ENCODE measurements around the gene KATNIP.

Gene KATNIP

GRCh38 chr16:27576729-27577128 is 26.8 kb downstream of the KATNIP start:
- H3K27me3 ChIP-seq (ENCODE audit: control insufficient read depth in 1 of 2, insufficient read depth in 2 of 2, low read length in 2 of 2) = no peaks in the 10 kb centered on the region
- no peak overlapping the region for H3K9ac ChIP-seq (ENCODE audit: low read depth in 1 of 2, low read length in 2 of 2)
- H3K4me3 ChIP-seq (ENCODE audit: low read depth in 1 of 2, low read length in 2 of 2) = no peak overlapping the region
- H3K9me3 ChIP-seq (ENCODE audit: control insufficient read depth in 1 of 2, low read length in 2 of 2) = no peaks in the 10 kb centered on the region
- peaks cover 0 to 5% of the 10 kb centered on the region in 2 donors for H3K4me1 ChIP-seq (ENCODE audit: control insufficient read depth in 1 of 2, insufficient read depth in 2 of 2, low read length in 2 of 2)
- H3K36me3 ChIP-seq (ENCODE audit: control insufficient read depth in 1 of 2, insufficient read depth in 2 of 2, low read length in 2 of 2) = peaks cover 7 to 9% of the 10 kb centered on the region in 2 donors
- no peak overlapping the region for H3K27ac ChIP-seq (ENCODE audit: low read depth, low read length)

- H3K9ac ChIP-seq (ENCODE audit: low read depth in 1 of 2, low read length in 2 of 2) = no peak overlapping the region
- H3K27ac ChIP-seq (ENCODE audit: low read depth, low read length) = no peak overlapping the region
Observed at GRCh38 chr16:27579087-27579980, 29.4 kb downstream of the KATNIP start.

GRCh38 chr16:27582883-27583282 is 32.9 kb downstream of the KATNIP start:
- H3K4me3 ChIP-seq (ENCODE audit: low read depth in 1 of 2, low read length in 2 of 2) = no peak overlapping the region
- no peak overlapping the region for H3K9ac ChIP-seq (ENCODE audit: low read depth in 1 of 2, low read length in 2 of 2)
- peaks cover 2 to 9% of the 10 kb centered on the region in 2 donors for H3K36me3 ChIP-seq (ENCODE audit: control insufficient read depth in 1 of 2, insufficient read depth in 2 of 2, low read length in 2 of 2)
- no peaks in the 10 kb centered on the region for H3K9me3 ChIP-seq (ENCODE audit: control insufficient read depth in 1 of 2, low read length in 2 of 2)
- H3K27me3 ChIP-seq (ENCODE audit: control insufficient read depth in 1 of 2, insufficient read depth in 2 of 2, low read length in 2 of 2) = no peaks in the 10 kb centered on the region
- H3K27ac ChIP-seq (ENCODE audit: low read depth, low read length) = no peak overlapping the region
- H3K4me1 ChIP-seq (ENCODE audit: control insufficient read depth in 1 of 2, insufficient read depth in 2 of 2, low read length in 2 of 2) = peaks cover 0 to 5% of the 10 kb centered on the region in 2 donors

More at GRCh38 chr16:27579087-27579980, 29.4 kb downstream of the KATNIP start:
- Histone ChIP-seq H3K9me3 (ENCODE audit: control insufficient read depth in 1 of 2, low read length in 2 of 2) (no peaks in the 10 kb centered on the region), H3K36me3 (ENCODE audit: control insufficient read depth in 1 of 2, insufficient read depth in 2 of 2, low read length in 2 of 2) (peaks cover 9 to 13% of the 10 kb centered on the region in 2 donors), H3K27me3 (ENCODE audit: control insufficient read depth in 1 of 2, insufficient read depth in 2 of 2, low read length in 2 of 2) (no peaks in the 10 kb centered on the region), H3K4me1 (ENCODE audit: control insufficient read depth in 1 of 2, insufficient read depth in 2 of 2, low read length in 2 of 2) (peaks cover 0 to 5% of the 10 kb centered on the region in 2 donors), H3K4me3 (ENCODE audit: low read depth in 1 of 2, low read length in 2 of 2) (no peak overlapping the region)

- Histone ChIP-seq H3K27ac (ENCODE audit: low read depth, low read length) (no peak overlapping the region), H3K9me3 (ENCODE audit: control insufficient read depth in 1 of 2, low read length in 2 of 2) (no peaks in the 10 kb centered on the region), H3K4me1 (ENCODE audit: control insufficient read depth in 1 of 2, insufficient read depth in 2 of 2, low read length in 2 of 2) (peaks cover 0 to 5% of the 10 kb centered on the region in 2 donors), H3K9ac (ENCODE audit: low read depth in 1 of 2, low read length in 2 of 2) (no peak overlapping the region), H3K4me3 (ENCODE audit: low read depth in 1 of 2, low read length in 2 of 2) (no peak overlapping the region), H3K27me3 (ENCODE audit: control insufficient read depth in 1 of 2, insufficient read depth in 2 of 2, low read length in 2 of 2) (no peaks in the 10 kb centered on the region), H3K36me3 (ENCODE audit: control insufficient read depth in 1 of 2, insufficient read depth in 2 of 2, low read length in 2 of 2) (peaks cover 2 to 9% of the 10 kb centered on the region in 2 donors)
Observed at GRCh38 chr16:27583634-27584033, 33.7 kb downstream of the KATNIP start.

GRCh38 chr16:27585200-27585599 is 35.3 kb downstream of the KATNIP start:
- H3K9ac ChIP-seq (ENCODE audit: low read depth in 1 of 2, low read length in 2 of 2) = no peak overlapping the region

GRCh38 chr16:27586711-27587110 is 36.8 kb downstream of the KATNIP start:
- Histone ChIP-seq H3K36me3 (ENCODE audit: control insufficient read depth in 1 of 2, insufficient read depth in 2 of 2, low read length in 2 of 2) (peaks cover 0 to 9% of the 10 kb centered on the region in 2 donors), H3K9ac (ENCODE audit: low read depth in 1 of 2, low read length in 2 of 2) (no peak overlapping the region), H3K27ac (ENCODE audit: low read depth, low read length) (no peak overlapping the region), H3K27me3 (ENCODE audit: control insufficient read depth in 1 of 2, insufficient read depth in 2 of 2, low read length in 2 of 2) (no peaks in the 10 kb centered on the region), H3K4me3 (ENCODE audit: low read depth in 1 of 2, low read length in 2 of 2) (no peak overlapping the region), H3K4me1 (ENCODE audit: control insufficient read depth in 1 of 2, insufficient read depth in 2 of 2, low read length in 2 of 2) (no peaks in the 10 kb centered on the region), H3K9me3 (ENCODE audit: control insufficient read depth in 1 of 2, low read length in 2 of 2) (no peaks in the 10 kb centered on the region)

More at GRCh38 chr16:27585200-27585599, 35.3 kb downstream of the KATNIP start:
- H3K4me3 ChIP-seq (ENCODE audit: low read depth in 1 of 2, low read length in 2 of 2) = no peak overlapping the region
- H3K4me1 ChIP-seq (ENCODE audit: control insufficient read depth in 1 of 2, insufficient read depth in 2 of 2, low read length in 2 of 2) = no peaks in the 10 kb centered on the region
- no peaks in the 10 kb centered on the region for H3K27me3 ChIP-seq (ENCODE audit: control insufficient read depth in 1 of 2, insufficient read depth in 2 of 2, low read length in 2 of 2)
- no peak overlapping the region for H3K27ac ChIP-seq (ENCODE audit: low read depth, low read length)
- peaks cover 2 to 9% of the 10 kb centered on the region in 2 donors for H3K36me3 ChIP-seq (ENCODE audit: control insufficient read depth in 1 of 2, insufficient read depth in 2 of 2, low read length in 2 of 2)
- no peaks in the 10 kb centered on the region for H3K9me3 ChIP-seq (ENCODE audit: control insufficient read depth in 1 of 2, low read length in 2 of 2)

- Histone ChIP-seq H3K27ac (ENCODE audit: low read depth, low read length) (no peak overlapping the region), H3K4me1 (ENCODE audit: control insufficient read depth in 1 of 2, insufficient read depth in 2 of 2, low read length in 2 of 2) (no peaks in the 10 kb centered on the region), H3K4me3 (ENCODE audit: low read depth in 1 of 2, low read length in 2 of 2) (no peak overlapping the region), H3K9ac (ENCODE audit: low read depth in 1 of 2, low read length in 2 of 2) (no peak overlapping the region), H3K27me3 (ENCODE audit: control insufficient read depth in 1 of 2, insufficient read depth in 2 of 2, low read length in 2 of 2) (no peaks in the 10 kb centered on the region), H3K36me3 (ENCODE audit: control insufficient read depth in 1 of 2, insufficient read depth in 2 of 2, low read length in 2 of 2) (peaks cover 0 to 3% of the 10 kb centered on the region in 2 donors), H3K9me3 (ENCODE audit: control insufficient read depth in 1 of 2, low read length in 2 of 2) (no peaks in the 10 kb centered on the region)
Observed at GRCh38 chr16:27588057-27588456, 38.1 kb downstream of the KATNIP start.

GRCh38 chr16:27591837-27592236 is 41.9 kb downstream of the KATNIP start:
- Histone ChIP-seq H3K36me3 (ENCODE audit: control insufficient read depth in 1 of 2, insufficient read depth in 2 of 2, low read length in 2 of 2) (no peaks in the 10 kb centered on the region), H3K27ac (ENCODE audit: low read depth, low read length) (no peak overlapping the region), H3K9me3 (ENCODE audit: control insufficient read depth in 1 of 2, low read length in 2 of 2) (no peaks in the 10 kb centered on the region), H3K4me3 (ENCODE audit: low read depth in 1 of 2, low read length in 2 of 2) (no peak overlapping the region), H3K9ac (ENCODE audit: low read depth in 1 of 2, low read length in 2 of 2) (no peak overlapping the region), H3K4me1 (ENCODE audit: control insufficient read depth in 1 of 2, insufficient read depth in 2 of 2, low read length in 2 of 2) (no peaks in the 10 kb centered on the region), H3K27me3 (ENCODE audit: control insufficient read depth in 1 of 2, insufficient read depth in 2 of 2, low read length in 2 of 2) (no peaks in the 10 kb centered on the region)

GRCh38 chr16:27595475-27595874 is 45.5 kb downstream of the KATNIP start:
- no peaks in the 10 kb centered on the region for H3K4me1 ChIP-seq (ENCODE audit: control insufficient read depth in 1 of 2, insufficient read depth in 2 of 2, low read length in 2 of 2)
- no peak overlapping the region for H3K4me3 ChIP-seq (ENCODE audit: low read depth in 1 of 2, low read length in 2 of 2)
- H3K9ac ChIP-seq (ENCODE audit: low read depth in 1 of 2, low read length in 2 of 2) = no peak overlapping the region
- H3K36me3 ChIP-seq (ENCODE audit: control insufficient read depth in 1 of 2, insufficient read depth in 2 of 2, low read length in 2 of 2) = no peaks in the 10 kb centered on the region
- no peak overlapping the region for H3K27ac ChIP-seq (ENCODE audit: low read depth, low read length)
- H3K27me3 ChIP-seq (ENCODE audit: control insufficient read depth in 1 of 2, insufficient read depth in 2 of 2, low read length in 2 of 2) = no peaks in the 10 kb centered on the region
- H3K9me3 ChIP-seq (ENCODE audit: control insufficient read depth in 1 of 2, low read length in 2 of 2) = no peaks in the 10 kb centered on the region

- Histone ChIP-seq H3K27me3 (ENCODE audit: control insufficient read depth in 1 of 2, insufficient read depth in 2 of 2, low read length in 2 of 2) (no peaks in the 10 kb centered on the region), H3K36me3 (ENCODE audit: control insufficient read depth in 1 of 2, insufficient read depth in 2 of 2, low read length in 2 of 2) (no peaks in the 10 kb centered on the region), H3K9ac (ENCODE audit: low read depth in 1 of 2, low read length in 2 of 2) (no peak overlapping the region), H3K9me3 (ENCODE audit: control insufficient read depth in 1 of 2, low read length in 2 of 2) (no peaks in the 10 kb centered on the region), H3K4me3 (ENCODE audit: low read depth in 1 of 2, low read length in 2 of 2) (no peak overlapping the region), H3K4me1 (ENCODE audit: control insufficient read depth in 1 of 2, insufficient read depth in 2 of 2, low read length in 2 of 2) (no peaks in the 10 kb centered on the region), H3K27ac (ENCODE audit: low read depth, low read length) (no peak overlapping the region)
Observed at GRCh38 chr16:27595993-27596392, 46.0 kb downstream of the KATNIP start.
